ENCODE data around the gene TRAPPC11.
"Not testable (repeated sequence)": the region's sequence is repeated elsewhere in the genome, so short reads cannot be mapped to it uniquely, and the experiment has no call there.

The TRAPPC11 gene

GRCh38 chr4:183659029-183659871, at the start of gene TRAPPC11, which contains the start of gene RWDD4:
TRAPPC11 (plus strand) TSS chr4:183659293; CDS start chr4:183663868, 4,575 bp downstream.
RWDD4 (minus strand) TSS chr4:183659185; CDS start chr4:183658952, 233 bp downstream.
- peak within 1 kb of the TSS; percentile 75 for H3K4me3 ChIP-seq (ENCODE audit: low read depth, low read length)

DNA sequence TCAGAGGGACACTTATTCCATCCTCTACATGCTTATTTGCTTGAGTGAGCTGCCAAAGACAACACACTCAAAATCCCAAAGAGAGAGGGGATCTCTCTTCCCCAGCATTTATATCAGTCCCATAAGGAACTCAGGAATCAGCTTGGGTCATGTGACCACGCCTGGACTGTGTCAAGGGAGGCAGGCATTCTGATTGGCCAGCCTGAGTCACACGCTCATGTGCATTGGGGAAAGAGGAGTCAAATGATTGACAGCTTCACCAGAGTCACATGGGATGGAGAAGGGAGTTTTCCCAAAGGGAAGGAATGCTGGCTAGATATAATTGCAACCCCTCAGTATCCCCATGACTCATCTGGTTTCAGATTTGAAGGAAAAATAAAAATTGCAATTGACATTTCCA, 49.1 kb upstream of the TRAPPC11 start:
- H3K4me3 ChIP-seq (ENCODE audit: low read depth, low read length) = no peak overlapping the region

DNA sequence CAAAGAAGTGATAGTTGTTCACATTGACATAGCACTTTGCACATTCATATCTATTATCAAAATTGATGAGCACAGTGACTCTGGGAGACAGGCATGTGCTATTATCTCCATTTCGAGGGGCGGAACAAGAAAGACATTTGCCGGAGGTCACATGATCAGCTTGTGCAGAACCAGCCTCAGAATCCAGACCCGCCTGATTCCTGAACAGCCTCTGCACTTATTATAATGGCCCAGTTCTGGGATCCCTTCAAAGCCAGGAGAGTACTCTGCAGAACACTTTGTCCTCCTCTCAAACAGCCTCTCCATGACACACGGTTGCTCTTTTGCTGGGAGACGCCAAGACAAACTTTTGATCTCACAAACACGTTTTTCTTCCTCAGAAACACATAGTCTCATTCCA, 48.5 kb upstream of the TRAPPC11 start:
- no peak overlapping the region for H3K4me3 ChIP-seq (ENCODE audit: low read depth, low read length)

GRCh38 chr4:183611210-183611830, 47.8 kb upstream of the TRAPPC11 start:
- no peak overlapping the region for H3K4me3 ChIP-seq (ENCODE audit: low read depth, low read length)

DNA sequence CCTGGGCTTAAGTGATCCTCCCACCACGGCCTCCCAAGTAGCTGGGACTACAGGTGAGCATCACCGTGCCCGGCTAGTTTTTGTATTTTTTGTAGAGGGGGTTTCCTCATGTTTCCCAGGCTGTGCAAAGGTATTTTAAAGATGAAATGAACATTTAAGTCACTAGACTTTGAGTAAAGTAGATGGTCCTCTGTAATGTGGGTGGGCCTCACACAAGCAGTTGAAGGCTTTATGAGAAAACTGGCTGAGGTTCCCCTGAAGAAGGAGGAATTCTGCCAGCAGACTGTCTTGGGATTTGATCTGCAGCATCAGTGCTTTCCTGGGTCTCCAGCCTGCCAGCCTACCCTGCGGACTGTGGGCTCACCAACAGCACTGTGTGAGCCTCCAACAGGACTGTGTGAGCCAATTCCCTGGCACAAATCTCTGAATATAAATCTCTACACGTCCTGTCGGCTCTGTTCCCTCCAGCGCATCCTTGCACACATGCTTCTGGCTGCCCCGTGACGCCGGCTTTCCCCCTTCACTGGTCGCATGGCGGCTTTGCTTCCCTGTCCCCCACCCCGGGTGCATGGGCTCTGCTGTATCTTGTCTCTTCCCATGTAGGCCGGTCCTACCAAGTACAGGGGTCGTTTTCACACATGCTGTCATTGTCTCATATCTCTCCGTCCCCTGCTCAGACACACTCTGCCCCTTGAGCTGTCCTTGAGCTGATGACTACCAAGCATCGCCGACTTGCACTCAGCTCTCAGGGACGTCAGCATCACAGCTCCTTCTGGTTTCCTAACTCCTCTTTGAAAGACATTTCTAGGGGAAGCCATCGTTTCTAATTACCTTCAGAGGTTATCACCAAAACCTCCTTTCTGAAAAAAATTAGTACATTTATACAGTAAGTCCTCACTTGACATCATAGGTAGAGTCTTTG, 46.5 kb upstream of the TRAPPC11 start:
- no peak overlapping the region for H3K4me3 ChIP-seq (ENCODE audit: low read depth, low read length)

- H3K4me3 ChIP-seq (ENCODE audit: low read depth, low read length) = no peak overlapping the region
These were observed 42.0 kb upstream of the TRAPPC11 start for GRCh38 chr4:183617075-183617474.

DNA sequence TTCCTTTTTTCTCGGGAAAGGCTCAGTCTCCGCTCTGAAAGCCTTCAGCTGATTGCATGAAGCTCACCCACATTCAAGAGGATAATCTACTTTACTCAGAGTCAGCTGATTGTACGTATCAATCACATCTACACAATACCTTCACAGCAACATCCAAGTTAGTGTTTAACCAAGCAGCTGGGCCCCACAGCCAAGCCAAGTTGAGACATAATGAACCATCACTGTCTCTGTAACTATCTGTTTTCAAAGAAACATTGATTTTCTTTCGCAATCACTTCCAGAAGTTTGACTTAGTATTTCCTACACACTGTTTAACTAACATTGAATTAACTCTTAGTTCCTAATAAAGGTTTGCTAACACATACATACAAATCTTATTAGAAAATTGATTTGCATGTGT, 40.4 kb upstream of the TRAPPC11 start:
- no peak overlapping the region for H3K4me3 ChIP-seq (ENCODE audit: low read depth, low read length)

- no peak overlapping the region for H3K4me3 ChIP-seq (ENCODE audit: low read depth, low read length)
These were observed 38.7 kb upstream of the TRAPPC11 start for GRCh38 chr4:183620421-183620820.

GRCh38 chr4:183621875-183622274, 37.2 kb upstream of the TRAPPC11 start:
- H3K4me3 ChIP-seq (ENCODE audit: low read depth, low read length) = no peak overlapping the region

DNA sequence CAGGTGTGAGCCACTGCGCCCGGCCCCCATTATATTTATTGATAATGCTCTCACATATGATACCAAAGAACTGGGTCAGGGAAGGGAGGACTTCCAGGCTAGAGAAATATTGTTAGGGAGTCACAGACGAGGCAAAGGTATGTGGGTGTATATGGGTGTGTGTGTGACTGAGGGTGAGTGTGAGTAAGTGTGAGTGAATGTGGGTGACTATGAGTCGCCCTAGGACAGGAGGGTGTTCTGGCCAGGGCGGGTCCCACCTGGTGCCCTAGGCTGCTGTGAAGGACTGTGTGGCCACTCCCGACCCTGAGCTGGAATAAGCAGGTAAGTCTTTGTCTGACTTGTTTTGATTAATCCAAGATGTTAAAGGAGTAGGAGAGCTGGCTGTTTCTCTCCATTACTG, 34.5 kb upstream of the TRAPPC11 start:
- H3K4me3 ChIP-seq (ENCODE audit: low read depth, low read length) = no peak overlapping the region

GRCh38 chr4:183626168-183626567, 32.9 kb upstream of the TRAPPC11 start:
- no peak overlapping the region for H3K4me3 ChIP-seq (ENCODE audit: low read depth, low read length)

DNA sequence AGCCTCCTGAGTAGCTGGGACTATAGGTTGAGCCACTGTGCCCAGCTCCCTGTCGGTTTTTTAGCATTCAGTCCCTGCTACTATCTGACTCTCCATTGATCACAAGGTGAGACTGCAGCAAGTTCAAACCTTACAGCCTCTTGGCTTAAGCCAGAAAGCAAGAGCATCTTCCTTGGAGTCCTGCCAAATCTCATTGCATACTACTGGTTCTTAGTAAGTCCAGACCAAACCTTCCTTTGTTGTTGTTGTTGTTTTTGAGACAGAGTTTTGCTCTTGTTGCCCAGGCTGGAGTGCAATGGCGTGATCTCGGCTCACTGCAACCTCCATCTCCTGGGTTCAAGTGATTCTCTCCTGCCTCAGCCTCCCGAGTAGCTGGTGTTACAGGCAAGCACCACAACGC, 31.8 kb upstream of the TRAPPC11 start:
- not testable (repeated sequence) for H3K4me3 ChIP-seq (ENCODE audit: low read depth, low read length)

DNA sequence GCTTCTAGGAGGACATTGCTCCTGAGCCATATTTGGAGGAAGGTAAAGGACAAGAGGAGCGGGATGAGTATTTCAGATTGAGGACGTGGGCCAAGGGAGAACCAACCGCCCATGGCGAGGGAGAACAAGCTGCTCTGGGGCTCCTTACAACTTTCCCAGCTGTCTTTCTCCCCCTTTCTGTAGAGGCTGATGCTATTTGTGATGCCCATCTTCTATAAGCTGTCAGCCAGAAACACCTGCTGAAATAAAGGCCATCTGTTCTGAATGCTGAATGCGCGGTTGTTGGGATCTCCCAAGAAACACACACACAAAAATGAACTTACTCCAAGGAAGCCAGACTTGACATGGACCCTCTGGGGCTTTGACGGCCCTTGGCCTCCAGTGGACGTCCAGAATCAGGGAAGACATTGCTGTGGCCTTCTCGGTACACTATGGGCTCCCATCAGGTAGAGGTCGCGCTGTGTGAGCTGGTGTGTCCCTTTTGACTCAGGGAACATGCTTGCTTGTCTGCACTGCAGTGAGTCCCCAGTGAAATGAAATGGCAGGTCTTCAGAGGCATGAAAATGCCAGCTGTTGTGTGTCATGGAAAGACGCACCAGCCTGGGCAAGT, 31.0 kb upstream of the TRAPPC11 start:
- H3K4me3 ChIP-seq (ENCODE audit: low read depth, low read length) = no peak overlapping the region

DNA sequence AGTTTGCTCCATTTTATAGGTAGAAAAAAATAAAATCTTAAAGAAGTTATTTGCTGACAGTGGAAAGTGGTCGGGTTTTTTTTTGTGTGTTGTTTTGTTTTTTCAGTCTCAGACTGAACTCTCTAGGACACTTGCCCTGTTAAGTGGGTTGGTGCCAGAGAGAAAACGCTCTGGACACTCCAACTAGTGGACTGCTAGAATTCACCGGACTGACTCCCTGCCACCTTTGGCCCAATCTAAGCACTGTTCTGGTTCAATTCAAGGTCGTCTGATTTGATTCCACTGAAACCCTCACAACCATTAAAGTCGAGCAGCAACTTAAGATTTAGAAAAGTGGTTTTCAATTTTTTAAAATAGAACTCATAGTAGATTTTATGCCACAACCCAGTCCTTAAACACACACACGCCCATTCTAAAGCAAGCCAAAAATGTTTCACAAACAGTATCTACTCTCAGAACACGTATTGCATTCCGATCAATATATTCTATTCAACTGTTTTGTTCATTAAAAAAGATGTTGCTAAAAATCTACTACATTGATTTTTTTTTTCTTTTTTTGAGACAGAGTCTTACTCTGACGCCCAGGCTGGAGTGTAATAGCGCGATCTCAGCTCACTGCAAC, 27.4 kb upstream of the TRAPPC11 start:
- no peak overlapping the region for H3K4me3 ChIP-seq (ENCODE audit: low read depth, low read length)

- H3K4me3 ChIP-seq (ENCODE audit: low read depth, low read length) = no peak overlapping the region
These were observed 26.4 kb upstream of the TRAPPC11 start for GRCh38 chr4:183632689-183633088.

GRCh38 chr4:183633476-183634400, 25.4 kb upstream of the TRAPPC11 start:
- H3K4me3 ChIP-seq (ENCODE audit: low read depth, low read length) = no peak overlapping the region

DNA sequence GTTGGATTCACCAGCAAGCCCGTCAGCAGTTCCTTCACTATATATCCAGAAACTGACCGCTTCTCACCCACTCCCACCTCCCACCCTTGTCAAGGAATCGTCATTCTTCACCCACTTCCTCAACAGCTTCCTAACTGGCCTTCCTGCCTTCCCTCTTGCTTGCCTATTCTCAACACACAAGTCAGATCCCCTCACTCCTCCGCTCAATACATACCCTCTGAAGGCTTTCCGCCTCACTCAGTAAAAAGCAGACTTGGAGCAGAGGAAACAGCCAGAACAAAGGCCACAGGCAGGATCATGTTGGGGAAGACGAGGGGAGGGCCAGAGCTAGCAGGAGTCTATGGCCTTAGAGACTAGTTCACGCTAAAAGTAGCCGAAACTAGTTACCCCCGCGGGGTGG, 23.8 kb upstream of the TRAPPC11 start:
- no peak overlapping the region for H3K4me3 ChIP-seq (ENCODE audit: low read depth, low read length)

- H3K4me3 ChIP-seq (ENCODE audit: low read depth, low read length) = no peak overlapping the region
These were observed 23.4 kb upstream of the TRAPPC11 start for GRCh38 chr4:183635741-183636140.

- H3K4me3 ChIP-seq (ENCODE audit: low read depth, low read length) = no peak overlapping the region
These were observed 22.6 kb upstream of the TRAPPC11 start for GRCh38 chr4:183636503-183636902.
